HK-2 (cell line): Measurements from ENCODE around the gene CALCA.

Experiments used
- DNase-seq: peaks from one replicate; pipeline ENCODE4 v3.0.0-alpha.2; 2018; ENCODE audit not compliant: unreplicated experiment

CALCA gene

DNA sequence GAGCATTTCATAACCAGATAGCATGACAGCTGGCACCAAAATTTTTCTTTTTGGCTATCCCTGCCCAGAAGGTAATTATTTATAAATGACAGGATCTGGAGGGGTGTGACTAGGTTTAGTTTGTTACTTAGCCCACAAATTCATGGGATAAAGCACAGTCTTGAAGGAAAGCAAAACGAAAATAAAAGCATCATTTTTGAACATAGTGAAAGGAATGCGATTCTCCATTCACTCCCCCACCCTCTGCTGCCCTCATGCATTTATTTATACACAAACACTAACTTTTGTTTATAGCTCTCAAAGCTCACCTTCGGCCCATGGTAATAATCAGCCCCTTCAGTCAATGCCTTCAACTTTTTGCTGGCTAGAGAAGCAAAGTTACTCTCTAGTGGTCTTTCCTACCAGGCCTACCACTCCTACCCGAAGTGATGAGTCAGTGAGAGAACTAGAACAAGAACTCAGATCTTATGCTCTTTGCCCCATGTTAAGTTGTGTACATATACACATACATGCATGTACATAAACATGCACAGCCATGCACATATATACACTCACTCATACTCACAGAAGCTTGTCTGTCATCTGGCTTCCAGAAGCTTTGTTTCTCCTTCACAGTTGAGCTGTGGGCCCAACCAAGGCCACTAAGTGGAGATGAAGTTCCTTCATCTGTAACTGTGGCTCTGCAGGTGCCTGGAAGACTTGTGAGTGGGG is 22.6 kb downstream of the CALCA start:
- no peak for DNase-seq

DNA sequence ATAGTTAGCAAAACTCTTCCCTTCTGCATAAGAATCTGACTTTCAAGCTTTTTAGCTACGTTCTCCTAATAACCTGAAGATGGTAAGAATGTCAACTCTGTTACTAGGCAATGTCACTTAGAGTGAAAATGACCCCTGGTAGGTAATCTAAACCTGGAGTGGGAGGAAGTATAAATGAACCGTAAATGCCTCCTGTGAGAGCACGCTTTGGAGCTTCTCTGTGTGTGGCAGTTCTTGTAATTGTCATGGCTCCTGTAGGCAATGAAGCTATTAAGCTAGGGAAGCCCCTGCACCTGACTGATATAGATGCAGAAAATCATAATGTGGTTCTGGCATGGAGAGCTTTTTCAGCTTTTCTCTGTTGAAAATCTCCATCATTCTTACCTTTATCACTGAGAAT is 29.4 kb downstream of the CALCA start:
- DNase-seq: no peak

DNA sequence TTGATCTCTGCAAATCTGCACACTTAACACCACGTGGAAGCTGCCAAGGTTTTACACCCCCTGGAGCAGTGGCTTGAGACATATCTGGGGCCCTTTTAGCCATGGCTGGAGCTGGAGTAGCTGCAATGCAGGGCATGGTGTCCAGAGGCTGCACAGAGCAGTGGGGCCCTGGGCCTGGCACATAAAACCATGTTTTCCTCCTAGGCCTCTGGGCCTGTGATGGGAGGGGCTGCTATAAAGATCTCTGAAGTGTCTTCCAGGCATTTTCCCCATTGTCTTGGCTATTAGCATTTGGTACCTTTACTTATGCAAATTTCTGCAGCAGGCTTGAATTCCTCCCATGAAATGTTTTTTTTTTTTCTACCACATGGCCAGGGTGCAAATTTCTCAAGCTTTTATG is 33.2 kb downstream of the CALCA start:
- no peak for DNase-seq

DNA sequence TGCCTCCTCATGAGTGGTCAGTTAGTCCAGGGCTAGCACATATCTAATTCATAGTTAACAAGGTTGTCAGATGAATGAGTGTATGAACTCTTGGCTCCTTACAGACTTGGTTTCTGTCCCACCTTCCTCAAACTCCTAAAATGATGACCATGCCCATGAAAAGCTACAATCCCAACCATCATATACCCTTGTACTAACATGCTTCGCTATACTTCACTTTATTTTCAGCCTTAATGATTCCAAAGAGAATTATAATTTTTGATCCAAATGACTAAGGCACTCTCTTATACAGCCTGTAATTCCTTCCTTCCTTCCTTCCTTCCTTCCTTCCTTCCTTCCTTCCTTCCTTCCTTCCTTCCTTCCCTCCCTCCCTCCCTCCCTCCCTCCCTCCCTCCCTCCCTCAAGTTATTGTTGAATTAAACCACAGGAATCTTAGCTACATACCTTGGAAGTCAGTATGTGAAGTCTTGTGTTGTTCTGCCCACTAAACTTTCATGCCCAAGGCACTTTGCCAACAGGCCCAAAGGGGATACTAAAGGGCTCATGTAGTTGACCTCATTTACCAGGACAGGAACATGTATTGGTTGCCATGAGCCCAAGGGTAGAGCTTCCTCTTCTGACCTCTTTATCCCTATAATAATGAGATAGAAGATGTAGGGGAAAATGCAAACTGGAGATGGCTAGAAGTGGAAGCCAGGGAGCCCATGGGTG is 37.4 kb downstream of the CALCA start:
- no peak for DNase-seq

DNA sequence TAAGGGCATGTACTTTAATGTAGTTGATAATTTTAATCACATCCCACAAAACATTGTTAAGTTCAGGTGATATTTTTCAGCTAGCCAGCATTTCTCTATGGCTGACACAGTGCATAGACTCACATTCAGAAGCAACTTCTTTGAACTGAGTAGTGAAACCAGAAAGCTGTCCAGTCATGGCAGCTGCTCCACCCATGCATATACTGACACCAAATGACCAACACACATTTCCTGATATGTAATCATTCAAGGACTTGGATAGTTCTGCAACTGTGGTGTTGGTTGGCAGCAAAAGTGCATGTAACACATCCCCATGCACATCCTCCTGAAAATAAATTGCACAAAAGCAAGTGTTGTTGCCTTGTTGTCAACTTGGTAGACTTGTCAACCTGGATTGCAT is 39.7 kb downstream of the CALCA start:
- no peak for DNase-seq

DNA sequence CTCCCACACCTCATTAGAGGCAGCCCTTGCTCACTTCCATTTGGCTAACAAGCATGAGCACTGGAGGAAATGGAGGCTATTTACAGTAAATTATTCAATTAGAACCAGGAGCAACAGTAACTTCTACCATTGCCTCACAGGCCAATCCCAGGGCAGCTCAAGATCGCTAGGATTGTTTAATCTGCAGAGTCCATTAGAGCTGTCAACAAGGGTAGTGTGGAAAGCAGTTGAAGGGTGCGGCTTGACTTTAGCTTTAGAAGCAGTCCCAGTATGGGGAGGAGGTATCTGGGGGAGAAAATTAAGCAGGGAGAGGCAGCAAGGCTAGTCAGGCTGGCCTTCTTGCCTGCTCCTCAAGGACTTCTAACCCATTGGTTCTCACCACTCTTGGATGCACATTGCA is 41.8 kb downstream of the CALCA start:
- DNase-seq: no peak

DNA sequence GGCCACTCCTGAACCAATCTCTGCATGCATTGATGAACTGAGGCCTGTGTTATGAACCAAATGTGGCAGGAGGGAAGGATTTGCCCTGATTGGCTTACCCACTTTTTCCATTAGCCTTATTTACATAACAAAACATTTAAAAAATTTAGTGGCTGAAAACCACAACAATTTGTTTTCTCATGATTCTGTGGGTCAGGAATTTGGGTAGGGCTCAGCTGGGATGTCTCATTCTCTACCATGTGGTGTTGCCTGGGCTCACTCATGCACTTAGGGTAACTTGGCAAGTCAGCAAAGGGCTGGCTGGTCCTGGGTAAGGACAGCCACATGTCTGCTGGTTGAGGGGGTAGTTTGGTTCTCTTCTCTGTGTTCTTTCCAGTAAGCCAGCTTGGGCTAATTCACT is 45.0 kb downstream of the CALCA start:
- DNase-seq: no peak

DNA sequence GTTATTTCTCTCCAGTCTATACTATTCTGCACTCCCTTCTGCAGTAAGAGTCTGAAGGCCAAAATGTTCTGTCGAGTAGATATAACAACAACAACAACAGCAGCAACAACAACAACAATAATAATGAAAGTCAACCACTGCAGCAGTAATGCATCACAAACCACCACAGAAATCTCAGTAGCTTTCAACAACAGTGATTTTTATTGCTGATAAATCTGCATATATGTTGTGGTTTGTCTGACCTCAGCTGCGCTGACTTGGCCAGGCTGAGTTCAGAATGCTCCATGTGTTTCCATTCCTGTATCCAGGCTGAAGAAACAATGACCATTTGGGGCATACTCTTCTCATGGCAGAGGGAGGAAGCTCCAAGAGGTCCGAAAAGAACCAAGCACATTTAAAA is 47.8 kb downstream of the CALCA start:
- DNase-seq: no peak
